ENCODE measurements around the gene PLA2G5.

DNA sequence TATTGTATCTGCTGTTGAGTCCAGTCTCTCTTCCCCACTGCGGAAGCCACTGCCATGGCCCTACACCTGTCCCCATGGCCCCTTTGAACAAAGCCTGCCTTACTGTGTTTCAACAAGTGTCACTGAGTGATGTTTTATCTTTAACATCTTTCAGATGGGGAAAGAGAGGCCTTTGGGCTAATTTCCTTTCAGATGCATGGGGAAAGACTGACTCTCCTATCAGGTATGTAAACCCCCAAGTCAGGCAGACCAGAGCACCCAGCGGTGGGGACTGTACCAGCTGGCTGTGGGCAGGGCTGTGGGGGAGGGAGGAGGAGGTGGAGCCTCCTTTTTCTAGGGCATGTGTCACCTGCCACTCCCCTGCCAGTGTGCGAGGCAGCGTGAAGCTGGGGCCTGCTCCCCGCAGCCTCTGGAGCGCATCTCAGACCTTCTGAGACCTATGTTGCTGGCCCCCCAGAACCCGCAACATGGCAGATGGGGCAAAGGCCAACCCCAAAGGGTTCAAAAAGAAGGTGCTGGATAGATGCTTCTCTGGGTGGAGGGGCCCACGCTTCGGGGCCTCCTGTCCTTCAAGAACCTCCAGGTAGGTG, 69.1 kb downstream of the PLA2G5 start, which contains the start of gene PLA2G2F:
- TF ChIP-seq, protein P1, sequence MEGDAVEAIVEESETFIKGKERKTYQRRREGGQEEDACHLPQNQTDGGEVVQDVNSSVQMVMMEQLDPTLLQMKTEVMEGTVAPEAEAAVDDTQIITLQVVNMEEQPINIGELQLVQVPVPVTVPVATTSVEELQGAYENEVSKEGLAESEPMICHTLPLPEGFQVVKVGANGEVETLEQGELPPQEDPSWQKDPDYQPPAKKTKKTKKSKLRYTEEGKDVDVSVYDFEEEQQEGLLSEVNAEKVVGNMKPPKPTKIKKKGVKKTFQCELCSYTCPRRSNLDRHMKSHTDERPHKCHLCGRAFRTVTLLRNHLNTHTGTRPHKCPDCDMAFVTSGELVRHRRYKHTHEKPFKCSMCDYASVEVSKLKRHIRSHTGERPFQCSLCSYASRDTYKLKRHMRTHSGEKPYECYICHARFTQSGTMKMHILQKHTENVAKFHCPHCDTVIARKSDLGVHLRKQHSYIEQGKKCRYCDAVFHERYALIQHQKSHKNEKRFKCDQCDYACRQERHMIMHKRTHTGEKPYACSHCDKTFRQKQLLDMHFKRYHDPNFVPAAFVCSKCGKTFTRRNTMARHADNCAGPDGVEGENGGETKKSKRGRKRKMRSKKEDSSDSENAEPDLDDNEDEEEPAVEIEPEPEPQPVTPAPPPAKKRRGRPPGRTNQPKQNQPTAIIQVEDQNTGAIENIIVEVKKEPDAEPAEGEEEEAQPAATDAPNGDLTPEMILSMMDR (conservative IDR thresholded peaks at IDR 0.05), result no peak
- no peak for TF ChIP-seq ZFX (IDR thresholded peaks at IDR 0.05)
